Measurements from ENCODE around the gene GLT1D1.

Gene GLT1D1

DNA sequence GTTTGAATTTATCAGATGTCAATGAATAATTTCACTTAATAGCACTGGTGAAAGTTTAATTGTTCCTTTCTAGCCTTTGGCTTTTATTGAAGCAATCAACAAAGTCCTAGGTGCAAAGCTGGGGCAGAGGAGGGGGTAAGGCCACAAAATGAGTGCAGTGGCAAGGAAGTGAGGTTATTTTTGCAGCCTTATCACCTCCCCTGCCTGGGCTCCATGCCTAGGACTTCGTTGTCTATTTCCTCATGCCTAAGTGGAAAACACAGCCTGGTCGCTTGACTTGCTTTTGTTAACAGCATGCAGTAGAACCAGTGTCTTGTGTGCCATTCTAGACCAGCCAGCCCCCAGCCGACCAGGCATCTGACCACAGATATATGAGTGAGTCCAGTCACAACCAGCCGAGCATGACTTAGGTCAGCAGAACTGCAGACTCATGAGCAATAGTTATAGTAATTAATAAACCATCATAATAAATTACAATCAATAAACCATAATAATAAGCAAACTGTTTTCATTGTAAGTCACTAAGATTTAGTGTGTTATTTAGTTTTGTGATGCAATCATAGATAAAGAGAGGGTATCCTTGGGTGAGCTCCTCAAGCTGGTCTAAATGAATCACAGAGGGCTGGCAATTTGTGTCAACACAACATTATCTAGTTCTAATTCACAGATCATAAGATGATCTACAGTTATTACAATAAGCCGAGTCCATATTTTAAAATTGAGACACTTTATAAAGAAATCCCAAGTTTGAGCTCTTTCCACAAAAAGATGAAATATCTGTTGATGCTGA lies 156.8 kb downstream of the GLT1D1 start:
- DNase-seq: no peak

DNA sequence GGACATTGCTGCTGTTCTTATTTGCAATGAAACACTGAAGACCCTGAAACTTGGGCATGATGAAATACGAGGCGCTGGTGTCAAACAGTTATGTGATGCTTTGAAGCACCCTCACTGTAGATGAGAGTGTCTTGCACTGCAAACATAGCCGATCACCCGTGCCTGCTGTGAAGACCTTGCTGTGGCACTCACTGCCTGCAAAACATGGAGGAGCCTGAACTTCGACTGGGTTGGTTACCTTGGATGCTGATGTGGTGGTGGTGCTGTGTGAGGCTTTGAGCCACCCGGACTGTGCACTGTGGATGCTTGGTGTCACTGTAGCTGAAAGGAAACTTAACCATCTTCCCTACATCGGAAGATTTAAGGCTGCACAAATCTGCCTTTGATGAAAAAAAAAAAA lies 162.9 kb downstream of the GLT1D1 start:
- DNase-seq: no peak

GRCh38 chr12:129025055-129025454 lies 171.8 kb downstream of the GLT1D1 start:
- DNase-seq: no peak

DNA sequence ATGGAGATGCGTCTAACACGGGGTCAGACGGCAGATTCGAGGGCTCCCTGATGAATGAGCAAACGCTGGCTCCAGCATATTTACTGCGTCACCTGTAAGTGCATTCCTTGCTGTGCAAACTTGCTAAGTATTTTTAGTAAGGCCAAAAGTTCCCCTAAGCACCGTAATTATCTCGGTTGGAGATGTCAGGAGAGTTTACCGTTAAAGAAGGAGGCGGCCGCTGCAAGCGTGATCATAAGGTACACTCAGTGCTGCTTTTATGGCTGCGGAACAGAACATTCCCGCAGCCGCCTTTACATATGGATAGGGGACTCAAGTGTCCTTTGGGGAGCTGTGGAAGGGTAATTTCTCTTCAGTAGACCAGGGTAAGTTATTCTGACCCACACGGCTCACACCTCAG lies 175.6 kb downstream of the GLT1D1 start:
- DNase-seq: no peak

Data from NCI-H446 treated with DMSO at 0.1 percent for 48 hours (cell line).